AG09319 (cell line): Measurements from ENCODE around the gene AUTS2.

Experiments
- DNase-seq: peaks from one replicate; pipeline ENCODE4 v3.0.0-alpha.2; 2010; ENCODE audit warnings: low read depth; ENCODE audit errors: extremely low read depth
- TF ChIP-seq, protein P1 (sequence below): IDR thresholded peaks from 2 replicates; pipeline ENCODE4 v1.5.1; 2011; ENCODE audit warnings: low read depth, mild to moderate bottlenecking, inconsistent platforms, low read length, moderate library complexity

AUTS2 gene

DNA sequence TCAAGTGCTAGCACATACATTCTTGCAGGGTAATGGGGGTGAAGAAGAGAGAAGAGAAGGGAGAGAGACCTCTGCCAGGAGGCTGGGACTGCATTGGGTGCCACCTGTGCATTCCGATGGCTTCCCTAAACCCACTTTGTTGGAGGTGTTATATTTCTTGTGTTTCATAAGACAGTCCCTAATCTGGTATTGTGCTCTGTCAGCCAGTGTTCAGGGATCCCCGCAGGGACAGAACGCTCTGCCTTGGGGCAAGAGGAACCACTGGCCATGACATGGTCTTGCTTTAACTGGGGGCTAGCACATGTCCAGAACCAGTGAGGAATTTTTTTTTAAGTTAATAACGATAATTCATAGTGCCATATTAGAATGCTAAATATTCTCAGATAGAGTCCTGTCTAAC lies 1168.4 kb downstream of the AUTS2 start:
- TF ChIP-seq, protein P1, sequence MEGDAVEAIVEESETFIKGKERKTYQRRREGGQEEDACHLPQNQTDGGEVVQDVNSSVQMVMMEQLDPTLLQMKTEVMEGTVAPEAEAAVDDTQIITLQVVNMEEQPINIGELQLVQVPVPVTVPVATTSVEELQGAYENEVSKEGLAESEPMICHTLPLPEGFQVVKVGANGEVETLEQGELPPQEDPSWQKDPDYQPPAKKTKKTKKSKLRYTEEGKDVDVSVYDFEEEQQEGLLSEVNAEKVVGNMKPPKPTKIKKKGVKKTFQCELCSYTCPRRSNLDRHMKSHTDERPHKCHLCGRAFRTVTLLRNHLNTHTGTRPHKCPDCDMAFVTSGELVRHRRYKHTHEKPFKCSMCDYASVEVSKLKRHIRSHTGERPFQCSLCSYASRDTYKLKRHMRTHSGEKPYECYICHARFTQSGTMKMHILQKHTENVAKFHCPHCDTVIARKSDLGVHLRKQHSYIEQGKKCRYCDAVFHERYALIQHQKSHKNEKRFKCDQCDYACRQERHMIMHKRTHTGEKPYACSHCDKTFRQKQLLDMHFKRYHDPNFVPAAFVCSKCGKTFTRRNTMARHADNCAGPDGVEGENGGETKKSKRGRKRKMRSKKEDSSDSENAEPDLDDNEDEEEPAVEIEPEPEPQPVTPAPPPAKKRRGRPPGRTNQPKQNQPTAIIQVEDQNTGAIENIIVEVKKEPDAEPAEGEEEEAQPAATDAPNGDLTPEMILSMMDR, result no peak
- DNase-seq, result no peak

DNA sequence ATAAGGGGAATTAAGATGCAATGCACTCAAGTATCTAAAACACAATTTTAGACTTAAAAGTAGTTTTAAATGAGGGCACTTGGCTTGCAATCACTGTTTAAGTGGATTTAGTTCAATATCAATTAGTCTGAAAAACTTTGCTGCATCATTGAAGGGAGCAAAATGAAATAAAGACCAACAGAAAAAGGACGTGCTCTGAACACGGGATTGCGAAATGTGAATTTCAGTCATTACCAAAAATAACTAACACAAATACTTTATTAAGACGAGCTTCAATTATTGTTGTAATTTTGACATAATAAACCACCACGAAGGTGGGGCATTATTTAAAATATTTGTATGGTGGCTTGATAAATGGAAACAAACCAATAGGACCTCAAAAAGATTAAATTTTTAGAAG lies 1171.9 kb downstream of the AUTS2 start:
- DNase-seq, result no peak
- TF ChIP-seq, protein P1, result no peak

DNA sequence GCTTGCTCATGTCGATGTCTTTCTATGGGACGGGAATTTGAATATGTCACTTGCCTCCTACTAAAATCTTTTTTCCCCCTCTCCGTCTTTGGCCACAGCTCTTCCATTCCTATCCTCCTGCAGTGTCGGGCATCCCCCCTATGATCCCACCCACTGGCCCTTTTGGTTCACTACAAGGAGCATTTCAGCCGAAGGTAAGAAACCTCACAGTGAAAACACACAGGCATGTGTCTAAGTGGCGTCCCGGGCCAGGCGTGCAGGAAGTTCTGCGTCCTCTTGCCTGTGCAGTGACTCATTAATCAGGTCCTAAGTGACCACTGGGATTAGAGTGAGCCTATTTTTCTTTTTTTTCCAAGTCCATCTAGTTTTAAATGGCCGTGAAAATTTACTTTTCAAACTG lies 1173.2 kb downstream of the AUTS2 start:
- no peak for DNase-seq
- TF ChIP-seq, protein P1, result no peak

DNA sequence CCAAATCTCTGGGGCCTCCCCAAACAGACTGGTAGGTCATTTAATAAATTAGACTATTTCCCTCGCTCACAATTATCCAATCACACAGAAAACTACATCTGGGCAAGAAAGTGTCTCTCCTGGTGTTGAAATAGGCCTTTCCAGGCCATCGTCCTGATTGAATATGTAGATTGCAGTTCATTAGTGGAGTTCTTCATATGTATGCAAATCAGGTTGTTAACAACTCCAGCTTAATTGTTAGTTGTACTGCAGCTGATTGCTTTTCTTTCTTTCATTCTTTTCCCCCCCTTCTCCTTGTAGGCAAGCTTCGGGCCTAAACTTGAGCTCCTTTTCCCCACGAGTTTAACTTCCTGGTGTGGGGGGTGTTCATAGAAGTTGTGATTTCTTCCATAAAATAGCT lies 1174.6 kb downstream of the AUTS2 start:
- TF ChIP-seq, protein P1, result no peak
- DNase-seq, result no peak

- TF ChIP-seq, protein P1, result no peak
- no peak for DNase-seq
Observed at GRCh38 chr7:70773406-70773805, 1175.1 kb downstream of the AUTS2 start.

DNA sequence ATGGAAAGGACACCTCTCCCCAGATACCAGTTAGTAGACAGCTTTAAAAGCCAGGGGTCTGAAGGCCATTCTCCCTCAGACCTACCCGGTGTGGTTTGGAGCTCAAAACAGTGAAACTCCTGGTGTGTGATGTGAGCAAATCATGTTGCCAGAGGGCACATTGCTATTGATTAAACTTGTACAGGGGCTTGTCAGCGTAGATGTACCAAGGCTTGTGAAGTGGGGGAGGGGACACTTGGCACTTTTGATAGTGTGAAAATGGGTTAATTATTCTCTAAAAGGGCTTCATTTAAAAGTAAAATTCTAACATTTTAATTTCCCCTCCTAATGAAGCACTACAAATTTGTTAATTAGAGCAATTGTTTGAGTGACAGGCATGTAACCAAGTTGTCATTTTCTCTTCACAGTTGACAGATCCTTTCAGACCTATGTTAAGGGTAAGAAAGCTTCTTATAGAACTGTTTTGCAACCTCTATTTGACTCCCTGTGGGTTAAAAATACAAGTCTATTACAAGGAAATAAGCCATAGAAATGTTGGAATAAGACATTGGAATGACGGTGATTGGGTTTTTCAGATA lies 1176.8 kb downstream of the AUTS2 start:
- DNase-seq, result no peak
- TF ChIP-seq, protein P1, result no peak

DNA sequence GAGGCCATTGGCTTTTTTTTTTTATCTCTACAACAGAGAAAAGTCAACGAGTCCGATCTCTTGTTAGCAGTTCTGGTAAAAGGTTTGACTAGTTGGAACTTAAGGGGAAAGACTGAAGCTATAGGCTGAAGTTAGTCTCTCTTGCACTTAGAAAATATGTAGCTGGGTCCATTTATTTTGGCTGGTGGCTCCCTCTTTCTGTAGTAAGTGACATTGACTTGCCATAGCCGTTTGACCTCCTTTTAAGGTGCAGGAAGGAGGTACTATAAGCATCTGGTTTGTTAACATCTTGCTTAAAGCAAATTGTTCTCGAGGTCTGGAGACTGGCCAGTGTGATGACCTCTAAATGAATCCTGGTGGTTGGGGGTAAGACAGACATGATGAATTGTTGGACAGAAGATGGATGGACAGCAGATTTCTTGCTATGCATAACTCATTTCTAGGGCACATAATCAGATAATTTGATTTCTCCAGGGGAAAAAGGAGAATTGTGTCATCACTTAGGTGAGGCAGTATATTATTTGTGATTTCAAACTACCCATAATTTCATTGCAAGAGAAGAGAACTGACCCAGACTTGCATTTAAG lies 1177.4 kb downstream of the AUTS2 start:
- TF ChIP-seq, protein P1, result no peak
- DNase-seq, result no peak
